SK-N-SH (cell line): ENCODE measurements around the gene INHBE. TPM values are rescaled to one million over a fixed set of nuclear protein-coding genes. Genes with fewer than 3 reads are reported as not detected.

ENCODE experiments used
- CTCF ChIA-PET: fragments of 300-600, 350-600 bp; formaldehyde crosslinking; extraction: SDS; loops from one replicate; lab custom pipeline; 2021; lab: Yijun Ruan, JAX
- POLR2A ChIA-PET: fragments of 350-600 bp; sonication (Branson Sonifier 250); formaldehyde crosslinking; extraction: SDS; loops from one replicate; lab custom pipeline; 2020; ENCODE audit warnings: antibody characterized with exemption, inconsistent platforms; lab: Yijun Ruan, JAX
- DNase-seq: peaks from one replicate; pipeline ENCODE4 v3.0.0; 2012
- H2AFZ ChIP-seq: fragments of 200-600 bp; sonication (generic); 2 replicates; pipeline ENCODE4 v1.8.1; 2016; ENCODE audit warnings: antibody characterized with exemption, mild to moderate bottlenecking, low read depth
- H3F3A ChIP-seq: fragments of 200-600 bp; sonication (generic); replicated peaks from 2 replicates; pipeline ENCODE3; 2016; ENCODE audit warnings: antibody characterized with exemption, mild to moderate bottlenecking; ENCODE audit not compliant: insufficient read depth
- H3K27ac ChIP-seq, 2 experiments: fragments of 200-500 bp in 1 of 2; fragments of 200-600 bp in 1 of 2; sonication (Bioruptor generic) in 1 of 2; sonication (generic), shearing (Covaris generic) in 1 of 2; 2 replicates each; pipeline versions ENCODE4 v1.5.1 to v1.6.1; 2014 to 2016; ENCODE audit warnings: low read depth in 2 of 2, inconsistent platforms in 1 of 2, low read length in 1 of 2, mild to moderate bottlenecking in 1 of 2, mixed read lengths in 1 of 2
- H3K27me3 ChIP-seq: fragments of 200-600 bp; sonication (generic), shearing (Covaris generic); 2 replicates; pipeline ENCODE4 v1.6.1; 2016; ENCODE audit warnings: mixed run types; ENCODE audit not compliant: insufficient read depth
- H3K36me3 ChIP-seq, 2 experiments: fragments of 200-500 bp in 1 of 2; fragments of 200-600 bp in 1 of 2; sonication (Bioruptor generic) in 1 of 2; sonication (generic) in 1 of 2; replicated peaks in 1 of 2; 2 replicates each; pipeline versions ENCODE3 to v1.5.1; 2014 to 2016; ENCODE audit warnings: low read length in 1 of 2, mild to moderate bottlenecking in 1 of 2; ENCODE audit not compliant: insufficient read depth in 2 of 2, control insufficient read depth in 1 of 2
- H3K4me1 ChIP-seq, 2 experiments: fragments of 200-500 bp in 1 of 2; fragments of 200-600 bp in 1 of 2; sonication (Bioruptor generic) in 1 of 2; sonication (generic), shearing (Covaris generic) in 1 of 2; 2 replicates each; pipeline versions ENCODE4 v1.5.1 to v1.6.1; 2014 to 2016; ENCODE audit warnings: low read depth in 1 of 2, low read length in 1 of 2, mixed run types in 1 of 2; ENCODE audit not compliant: insufficient read depth in 2 of 2, control insufficient read depth in 1 of 2
- H3K4me2 ChIP-seq: fragments of 200-600 bp; sonication (generic), shearing (Covaris generic); 2 replicates; pipeline ENCODE4 v1.6.1; 2017; ENCODE audit warnings: mixed run types
- H3K4me3 ChIP-seq, 2 experiments: fragments of 200-500 bp in 1 of 2; fragments of 200-600 bp in 1 of 2; sonication (Bioruptor generic) in 1 of 2; sonication (generic), shearing (Covaris generic) in 1 of 2; 2 replicates each; pipeline versions ENCODE4 v1.5.1 to v1.8.1; 2014 to 2016; ENCODE audit warnings: low read depth in 2 of 2, inconsistent platforms in 1 of 2, low read length in 1 of 2, mild to moderate bottlenecking in 1 of 2, mixed read lengths in 1 of 2, moderate library complexity in 1 of 2
- H3K79me2 ChIP-seq: fragments of 200-600 bp; sonication (generic); 2 replicates; pipeline ENCODE4 v1.8.1; 2017; ENCODE audit warnings: mild to moderate bottlenecking; ENCODE audit not compliant: insufficient read depth
- H3K9ac ChIP-seq: fragments of 200-600 bp; sonication (generic); 2 replicates; pipeline ENCODE4 v1.6.1; 2017; ENCODE audit warnings: mixed run types
- H3K9me2 ChIP-seq: fragments of 200-600 bp; sonication (generic); 2 replicates; pipeline ENCODE4 v1.6.1; 2017; ENCODE audit warnings: mixed run types
- H3K9me3 ChIP-seq: fragments of 200-600 bp; sonication (generic); 2 replicates; pipeline ENCODE4 v1.6.1; 2017; ENCODE audit warnings: mixed run types, mild to moderate bottlenecking, moderate library complexity
- H4K20me1 ChIP-seq: fragments of 200-600 bp; sonication (generic); 2 replicates; pipeline ENCODE4 v1.6.1; 2017; ENCODE audit warnings: mild to moderate bottlenecking, mixed run types; ENCODE audit not compliant: insufficient read depth
- CHD2 ChIP-seq: fragments of 150-350 bp; IDR thresholded peaks from 2 replicates; pipeline ENCODE4 v1.6.1; 2018; ENCODE audit warnings: low read length; ENCODE audit not compliant: partially characterized antibody
- CTCF ChIP-seq: fragments of 200-600 bp; sonication (generic); IDR thresholded peaks from 2 replicates; pipeline ENCODE4 v1.6.1; 2017; ENCODE audit warnings: antibody characterized with exemption, mild to moderate bottlenecking, moderate library complexity
- MAX ChIP-seq: IDR thresholded peaks from 2 replicates; pipeline ENCODE4 v1.4.0; 2012; ENCODE audit warnings: low read depth
- MXI1 ChIP-seq: IDR thresholded peaks from 2 replicates; pipeline ENCODE4 v1.6.1; 2012; ENCODE audit warnings: mild to moderate bottlenecking, low read depth, low read length, improper control_type of control experiment
- RXRA ChIP-seq: IDR thresholded peaks from 2 replicates; pipeline ENCODE4 v1.4.0; 2012; ENCODE audit warnings: low read depth, mild to moderate bottlenecking, borderline replicate concordance
- TAF1 ChIP-seq: IDR thresholded peaks from 2 replicates; pipeline ENCODE4 v1.6.1; 2012; ENCODE audit warnings: low read depth, mild to moderate bottlenecking, low read length, moderate library complexity, borderline replicate concordance
- USF1 ChIP-seq: IDR thresholded peaks from 2 replicates; pipeline ENCODE4 v1.4.0; 2012; ENCODE audit warnings: low read depth, borderline replicate concordance
- ZBTB33 ChIP-seq: IDR thresholded peaks from 2 replicates; pipeline ENCODE4 v1.4.0; 2012; ENCODE audit warnings: low read depth, borderline replicate concordance
- WGBS: methylation state at CpG from one replicate; pipeline ENCODE4 v1.1.6; 2017; ENCODE audit warnings: low lambda C conversion rate; 5-methylcytosine and 5-hydroxymethylcytosine counted together
- polyA plus RNA-seq, 3 experiments: library from polyadenylated mRNA; depleted of rRNA; stranded (reverse); fragments of >200 nt; gene quantifications; 2 replicates each; pipeline ENCODE4 v1.2.3, GENCODE V29; 2012

Gene INHBE
- polyA plus RNA-seq, 1 of the 3 experiments (the other 2 are of a cell fraction) = 0.03 TPM

GRCh38 chr12:57475271-57476161 is 20.4 kb downstream of the INHBE start:
- Histone ChIP-seq H2AFZ (peak overlapping the region; percentile 59; the same call in 1 of the 2 replicates), H3K27me3 (peaks cover 61% of the 10 kb centered on the region), H3K4me2 (peak overlapping the region; percentile 82)

More at GRCh38 chr12:57475271-57476161, 20.4 kb downstream of the INHBE start:
- Histone ChIP-seq H3K27ac (no peak overlapping the region), H3K79me2 (no peaks in the 10 kb centered on the region), H3K9me2 (no peaks in the 10 kb centered on the region), H3K9me3 (no peaks in the 10 kb centered on the region), H3K9ac (no peak overlapping the region), H4K20me1 (no peaks in the 10 kb centered on the region), H3K4me3 (peak overlapping the region; percentile 33 to 41), H3F3A (no peaks in the 10 kb centered on the region), H3K36me3 (no peaks in the 10 kb centered on the region), H3K4me1 (peaks cover 0 to 10% of the 10 kb centered on the region in 2 experiments; a peak in 3 of 4 replicates)
- 19% methylated on average over 65 of the region's 84 CpGs for WGBS
- peak; percentile 80 for DNase-seq
- CTCF ChIA-PET = interaction anchor here (0.6 to 4.8 kb wide), 8 partner anchors 11 to 167 kb away, joined by 3 to 67 read pairs (median 3); partner anchors contain the start of genes DDIT3 and GLI1
- no peak for TF ChIP-seq RXRA
- TF ChIP-seq USF1 = no peak
- TF ChIP-seq TAF1 = no peak
- peak; percentile 55; the same call in 1 of the 2 replicates for TF ChIP-seq MXI1
- TF ChIP-seq CHD2 = no peak
- no peak for TF ChIP-seq CTCF
- no peak for TF ChIP-seq ZBTB33
- 0 out of 2 replicates have a peak, but pooled peaks have one; percentile 26 for TF ChIP-seq MAX
- POLR2A ChIA-PET = interaction anchor here (1.3 kb wide), 1 partner anchor 44 kb away, joined by 6 read pairs; the partner anchor contains the start of gene DDIT3
